HCT116 (cell line): ENCODE data around the gene HDAC10. TPM values are rescaled to one million over a fixed set of nuclear protein-coding genes. Genes with fewer than 3 reads are reported as not detected.

Source experiments
- ATAC-seq: fragments of 200-7000 bp; cut with Tn5 transposase; 2 replicates; pipeline ENCODE4 v1.9.1; 2020; ENCODE audit warnings: mild to moderate bottlenecking, moderate library complexity
- BruUV-seq: library from RNA; stranded (reverse); fragments of 400-500 nt; replicated peaks from 2 replicates; lab custom pipeline; 2021; lab: Mats Ljungman, UMichigan
- CTCF ChIA-PET: fragments of 300-600 bp; sonication (Branson Sonifier 250); formaldehyde crosslinking; loops from one replicate; lab custom pipeline; 2021; ENCODE audit warnings: antibody characterized with exemption; lab: Charles Lee
- POLR2A ChIA-PET: fragments of 300-600, 350-600 bp; sonication (Branson Sonifier 250); formaldehyde crosslinking; loops from one replicate; lab custom pipeline; 2021; ENCODE audit warnings: antibody characterized with exemption; lab: Charles Lee
- RAD21 ChIA-PET, 2 experiments: fragments of 300-600 bp; sonication (Branson Sonifier 250); formaldehyde crosslinking; loops; one replicate each; lab custom pipeline; 2023; ENCODE audit warnings: low total read pairs in 2 of 2; ENCODE audit not compliant: uncharacterized antibody in 2 of 2, unreplicated experiment in 2 of 2, low non-redundant PET in 1 of 2; lab: Charles Lee
- DNase-seq: peaks from one replicate; pipeline ENCODE4 v3.0.0-alpha.2; 2010; ENCODE audit warnings: low read depth, low spot score
- H2AFZ ChIP-seq: fragments of 200-600 bp; shearing (Covaris generic), sonication (generic); 2 replicates; pipeline ENCODE4 v1.6.1; 2017; ENCODE audit warnings: low read depth, mixed run types, mixed read lengths, antibody characterized with exemption, low read length; ENCODE audit not compliant: poor library complexity, severe bottlenecking
- H3K27ac ChIP-seq: 2 replicates; pipeline ENCODE4 v1.5.1; 2012; ENCODE audit warnings: low read depth, low read length
- H3K27me3 ChIP-seq: fragments of 200-600 bp; sonication (generic); 2 replicates; pipeline ENCODE4 v1.6.1; 2016; ENCODE audit warnings: mixed run types, low read length, mixed read lengths; ENCODE audit not compliant: insufficient read depth
- H3K36me3 ChIP-seq, 2 experiments: fragments of 200-500 bp in 1 of 2; fragments of 200-600 bp in 1 of 2; sonication (Bioruptor generic) in 1 of 2; sonication (generic) in 1 of 2; 2 replicates each; pipeline versions ENCODE4 v1.5.1 to v1.6.1; 2014 to 2016; ENCODE audit warnings: low read length in 2 of 2, inconsistent platforms in 1 of 2, mixed read lengths in 1 of 2, mixed run types in 1 of 2; ENCODE audit not compliant: insufficient read depth in 2 of 2, control insufficient read depth in 1 of 2
- H3K4me1 ChIP-seq, 2 experiments: fragments of 200-600 bp in 1 of 2; sonication (generic) in 1 of 2; 2 replicates each; pipeline versions ENCODE4 v1.5.1 to v1.6.1; 2012 to 2017; ENCODE audit warnings: low read length in 2 of 2, inconsistent platforms in 1 of 2, mild to moderate bottlenecking in 1 of 2, mixed read lengths in 1 of 2, mixed run types in 1 of 2, moderate library complexity in 1 of 2; ENCODE audit not compliant: insufficient read depth in 2 of 2, control insufficient read depth in 1 of 2
- H3K4me2 ChIP-seq: fragments of 200-600 bp; sonication (generic); 2 replicates; pipeline ENCODE4 v1.6.1; 2017; ENCODE audit warnings: mixed run types, low read length, mixed read lengths
- H3K4me3 ChIP-seq, 2 experiments: fragments of 200-600 bp in 1 of 2; sonication (generic) in 1 of 2; replicated peaks in 1 of 2; 2 replicates each; pipeline ENCODE4 v1.5.1; 2011 to 2016; ENCODE audit warnings: low read length in 2 of 2, control low read depth in 1 of 2, low read depth in 1 of 2, mild to moderate bottlenecking in 1 of 2, mixed read lengths in 1 of 2, mixed run types in 1 of 2
- H3K79me2 ChIP-seq: fragments of 200-600 bp; sonication (generic); 2 replicates; pipeline ENCODE4 v1.6.1; 2017; ENCODE audit warnings: mild to moderate bottlenecking, mixed run types, low read length, moderate library complexity, mixed read lengths; ENCODE audit not compliant: insufficient read depth
- H3K9ac ChIP-seq: fragments of 200-600 bp; sonication (generic); 2 replicates; pipeline ENCODE4 v1.6.1; 2016; ENCODE audit warnings: low read length, mixed read lengths
- H3K9me2 ChIP-seq: fragments of 200-600 bp; sonication (generic), shearing (Covaris generic); 2 replicates; pipeline ENCODE4 v1.6.1; 2017; ENCODE audit warnings: mixed run types, mild to moderate bottlenecking, moderate library complexity; ENCODE audit not compliant: insufficient read depth
- H3K9me3 ChIP-seq, 2 experiments: fragments of 200-500 bp in 1 of 2; fragments of 200-600 bp in 1 of 2; sonication (Bioruptor generic) in 1 of 2; sonication (generic) in 1 of 2; 2 replicates each; pipeline ENCODE4 v1.6.1; 2014 to 2017; ENCODE audit warnings: low read length in 2 of 2, mixed read lengths in 2 of 2, inconsistent platforms in 1 of 2, low read depth in 1 of 2, mild to moderate bottlenecking in 1 of 2, mixed run types in 1 of 2, moderate library complexity in 1 of 2; ENCODE audit not compliant: control insufficient read depth in 1 of 2, insufficient read depth in 1 of 2
- H4K20me1 ChIP-seq: fragments of 200-600 bp; sonication (generic), shearing (Covaris generic); 2 replicates; pipeline ENCODE4 v1.6.1; 2017; ENCODE audit warnings: mixed run types, mild to moderate bottlenecking, moderate library complexity; ENCODE audit not compliant: insufficient read depth
- CBX3 ChIP-seq: IDR thresholded peaks from 2 replicates; pipeline ENCODE4 v1.6.1; 2012; ENCODE audit warnings: low read depth
- CEBPB ChIP-seq: IDR thresholded peaks from 2 replicates; pipeline ENCODE4 v1.6.1; 2012; ENCODE audit warnings: low read depth
- EGR1 ChIP-seq: IDR thresholded peaks from 2 replicates; pipeline ENCODE4 v1.6.1; 2012; ENCODE audit warnings: low read depth
- ELF1 ChIP-seq: IDR thresholded peaks from 2 replicates; pipeline ENCODE4 v1.6.1; 2012; ENCODE audit warnings: low read depth, borderline replicate concordance
- EZH2 ChIP-seq: fragments of 200-600 bp; sonication (generic); IDR thresholded peaks from 2 replicates; pipeline ENCODE4 v1.6.1; 2017; ENCODE audit warnings: antibody characterized with exemption, mixed run types
- EZH2phosphoT487 ChIP-seq: fragments of 200-600 bp; IDR thresholded peaks from 2 replicates; pipeline ENCODE4 v1.6.1; 2018; ENCODE audit warnings: antibody characterized with exemption, borderline replicate concordance
- FOSL1 ChIP-seq: IDR thresholded peaks from 2 replicates; pipeline ENCODE4 v1.6.1; 2012; ENCODE audit warnings: low read depth
- JUND ChIP-seq: IDR thresholded peaks from 2 replicates; pipeline ENCODE4 v1.6.1; 2012
- MAX ChIP-seq: IDR thresholded peaks from 2 replicates; pipeline ENCODE4 v1.6.1; 2012
- POLR2A ChIP-seq: IDR thresholded peaks from 2 replicates; pipeline ENCODE4 v1.7.0; 2011; ENCODE audit warnings: borderline replicate concordance; ENCODE audit not compliant: insufficient read depth, insufficient read length; ENCODE audit errors: extremely low read depth
- POLR2AphosphoS5 ChIP-seq: IDR thresholded peaks from 2 replicates; pipeline ENCODE4 v1.6.1; 2011; ENCODE audit warnings: mild to moderate bottlenecking, low read depth, low read length, moderate library complexity
- RAD21 ChIP-seq: IDR thresholded peaks from 2 replicates; pipeline ENCODE4 v1.6.1; 2012; ENCODE audit warnings: low read depth, mild to moderate bottlenecking
- SIN3A ChIP-seq: IDR thresholded peaks from 2 replicates; pipeline ENCODE4 v1.6.1; 2012; ENCODE audit warnings: low read depth
- SP1 ChIP-seq: IDR thresholded peaks from 2 replicates; pipeline ENCODE4 v1.6.1; 2012; ENCODE audit warnings: low read depth
- SRF ChIP-seq: IDR thresholded peaks from 2 replicates; pipeline ENCODE4 v1.6.1; 2012; ENCODE audit warnings: low read depth
- TCF7L2 ChIP-seq: IDR thresholded peaks from 2 replicates; pipeline ENCODE4 v1.7.0; 2011; ENCODE audit warnings: borderline replicate concordance, inconsistent platforms; ENCODE audit not compliant: insufficient read depth, insufficient read length; ENCODE audit errors: extremely low read depth
- YY1 ChIP-seq: IDR thresholded peaks from 2 replicates; pipeline ENCODE4 v1.6.1; 2011; ENCODE audit warnings: low read length, low read depth, moderate library complexity, mild to moderate bottlenecking; ENCODE audit not compliant: insufficient replicate concordance; ENCODE audit errors: extremely low read depth
- ZBTB33 ChIP-seq: IDR thresholded peaks from 2 replicates; pipeline ENCODE4 v1.6.1; 2011; ENCODE audit warnings: mild to moderate bottlenecking, low read length, moderate library complexity; ENCODE audit not compliant: insufficient replicate concordance; ENCODE audit errors: extremely low read depth
- ZFX ChIP-seq: fragments of 450-650 bp; IDR thresholded peaks from 2 replicates; pipeline ENCODE4 v1.6.1; 2017
- ZNF274 ChIP-seq: fragments of 200-500 bp; sonication (Bioruptor generic); IDR thresholded peaks from 2 replicates; pipeline ENCODE4 v1.6.1; 2014; ENCODE audit warnings: mild to moderate bottlenecking, low read depth, low read length, inconsistent platforms
- intact Hi-C: fragments of 100-400 bp; cut with micrococcal nuclease; formaldehyde crosslinking; loops from 2 replicates; pipeline ENCODE4 v1.10.0; 2022
- total RNA-seq: library from RNA; stranded (reverse); gene quantifications from one replicate; pipeline ENCODE4 v1.2.1, GENCODE V29; 2021; ENCODE audit not compliant: unreplicated experiment
- TF ChIP-seq, protein P1 (sequence below): IDR thresholded peaks from 2 replicates; pipeline ENCODE4 v1.6.1; 2012
- TF ChIP-seq, protein P2 (sequence below): IDR thresholded peaks from 2 replicates; pipeline ENCODE4 v1.6.1; 2012; ENCODE audit warnings: low read depth

The HDAC10 gene
- total RNA-seq, 1 experiment from 2014 or later = 67.5 TPM

DNA sequence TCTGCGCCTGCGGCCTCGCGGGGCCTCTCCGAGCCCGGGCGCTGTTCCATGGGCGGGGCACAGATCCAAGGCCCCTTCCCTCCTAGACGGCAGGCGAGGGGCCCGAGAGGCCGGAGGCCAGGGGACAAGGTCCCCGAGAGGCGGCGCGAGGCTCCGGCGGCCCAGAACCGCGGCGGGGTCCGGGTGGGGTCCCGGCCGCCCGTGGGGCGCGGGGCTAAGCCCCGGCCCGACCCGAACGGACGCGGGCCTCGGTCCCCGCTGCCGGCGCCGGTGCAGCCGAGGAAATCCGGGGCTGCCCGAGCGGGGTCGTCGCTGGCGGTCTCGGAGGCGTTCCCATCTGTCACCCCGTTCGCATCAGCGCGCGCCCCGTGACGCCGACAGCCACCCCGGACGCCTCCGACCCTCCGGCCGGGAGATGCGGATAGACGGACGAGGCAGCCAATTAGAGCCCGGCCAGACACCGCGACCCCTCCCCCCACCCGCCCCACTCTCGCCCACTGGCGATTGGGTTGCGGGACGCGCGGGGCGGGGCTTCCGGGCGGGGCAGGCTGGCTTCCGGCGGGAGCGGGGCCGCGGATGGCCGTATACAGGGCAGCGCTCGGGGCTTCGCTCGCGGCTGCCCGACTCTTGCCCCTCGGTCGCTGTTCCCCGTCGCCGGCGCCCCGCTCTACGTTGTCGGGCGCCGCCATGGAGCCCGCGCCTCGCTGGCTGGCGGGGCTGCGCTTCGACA is 50.4 kb downstream of the HDAC10 start, which contains the start of gene SELENOO:
SELENOO (plus strand) TSS at position 551 of the 730 bp plus-strand sequence; CDS start at position 577, 26 bp downstream.
- DNase-seq (peak; percentile 72), ATAC-seq (peak; percentile 89)
- H4K20me1 ChIP-seq = no peaks in the 10 kb centered on the region
- POLR2A ChIA-PET = no interaction called here
- intact Hi-C loops = loop anchor here (10.0 kb wide), 1 partner anchor 266 kb away; no protein-coding TSS in a partner anchor
- peak within 1 kb of the TSS; percentile 67 for H3K9ac ChIP-seq
- peak within 1 kb of the TSS; percentile 95 for H3K4me2 ChIP-seq
- peak within 1 kb of the TSS; percentile 61 to 65 for H3K4me3 ChIP-seq
- no peak within 1 kb of the TSS for H2AFZ ChIP-seq
- H3K9me2 ChIP-seq = no peaks in the 10 kb centered on the region
- H3K4me1 ChIP-seq = peaks cover 9 to 19% of the 10 kb centered on the region in 2 experiments; a peak in 3 of 4 replicates
- H3K27ac ChIP-seq = peak within 1 kb of the TSS; percentile 93
- BruUV-seq = no TSS peak
- H3K36me3 ChIP-seq = peaks cover 0 to 12% of the 10 kb centered on the region in 2 experiments; a peak in 2 of 4 replicates
- H3K9me3 ChIP-seq = peaks cover 0 to 8% of the 10 kb centered on the region in 2 experiments; a peak in 1 of 4 replicates
- H3K27me3 ChIP-seq = no peaks in the 10 kb centered on the region
- RAD21 ChIA-PET = no interaction called here
- CTCF ChIA-PET = no interaction called here
- H3K79me2 ChIP-seq = peaks cover 10% of the 10 kb centered on the region
- TF ChIP-seq POLR2A (peak; percentile 51), CEBPB (no peak), EZH2phosphoT487 (no peak), SP1 (peak; percentile 84), SIN3A (no peak), YY1 (peak; percentile 80), TCF7L2 (no peak), ELF1 (no peak), EZH2 (no peak), MAX (no peak), ZNF274 (no peak), RAD21 (no peak), SRF (no peak), POLR2AphosphoS5 (peak; percentile 79), ZFX (no peak), FOSL1 (no peak), EGR1 (peak; percentile 10; the same call in 1 of the 2 replicates), ZBTB33 (no peak), JUND (no peak), CBX3 (no peak)
- TF ChIP-seq, protein P1, sequence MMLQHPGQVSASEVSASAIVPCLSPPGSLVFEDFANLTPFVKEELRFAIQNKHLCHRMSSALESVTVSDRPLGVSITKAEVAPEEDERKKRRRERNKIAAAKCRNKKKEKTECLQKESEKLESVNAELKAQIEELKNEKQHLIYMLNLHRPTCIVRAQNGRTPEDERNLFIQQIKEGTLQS = no peak
- TF ChIP-seq, protein P2, sequence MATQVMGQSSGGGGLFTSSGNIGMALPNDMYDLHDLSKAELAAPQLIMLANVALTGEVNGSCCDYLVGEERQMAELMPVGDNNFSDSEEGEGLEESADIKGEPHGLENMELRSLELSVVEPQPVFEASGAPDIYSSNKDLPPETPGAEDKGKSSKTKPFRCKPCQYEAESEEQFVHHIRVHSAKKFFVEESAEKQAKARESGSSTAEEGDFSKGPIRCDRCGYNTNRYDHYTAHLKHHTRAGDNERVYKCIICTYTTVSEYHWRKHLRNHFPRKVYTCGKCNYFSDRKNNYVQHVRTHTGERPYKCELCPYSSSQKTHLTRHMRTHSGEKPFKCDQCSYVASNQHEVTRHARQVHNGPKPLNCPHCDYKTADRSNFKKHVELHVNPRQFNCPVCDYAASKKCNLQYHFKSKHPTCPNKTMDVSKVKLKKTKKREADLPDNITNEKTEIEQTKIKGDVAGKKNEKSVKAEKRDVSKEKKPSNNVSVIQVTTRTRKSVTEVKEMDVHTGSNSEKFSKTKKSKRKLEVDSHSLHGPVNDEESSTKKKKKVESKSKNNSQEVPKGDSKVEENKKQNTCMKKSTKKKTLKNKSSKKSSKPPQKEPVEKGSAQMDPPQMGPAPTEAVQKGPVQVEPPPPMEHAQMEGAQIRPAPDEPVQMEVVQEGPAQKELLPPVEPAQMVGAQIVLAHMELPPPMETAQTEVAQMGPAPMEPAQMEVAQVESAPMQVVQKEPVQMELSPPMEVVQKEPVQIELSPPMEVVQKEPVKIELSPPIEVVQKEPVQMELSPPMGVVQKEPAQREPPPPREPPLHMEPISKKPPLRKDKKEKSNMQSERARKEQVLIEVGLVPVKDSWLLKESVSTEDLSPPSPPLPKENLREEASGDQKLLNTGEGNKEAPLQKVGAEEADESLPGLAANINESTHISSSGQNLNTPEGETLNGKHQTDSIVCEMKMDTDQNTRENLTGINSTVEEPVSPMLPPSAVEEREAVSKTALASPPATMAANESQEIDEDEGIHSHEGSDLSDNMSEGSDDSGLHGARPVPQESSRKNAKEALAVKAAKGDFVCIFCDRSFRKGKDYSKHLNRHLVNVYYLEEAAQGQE = no peak
